Right forelimb (tissue), 1 donor: ENCODE measurements around the gene TMPRSS4.

Experiments
- DNase-seq: peaks from one replicate; pipeline ENCODE4 v3.0.0-alpha.2; 2018

TMPRSS4 gene

GRCh38 chr11:118157186-118157895, 80.5 kb downstream of the TMPRSS4 start:
- DNase-seq, result no peak

DNA sequence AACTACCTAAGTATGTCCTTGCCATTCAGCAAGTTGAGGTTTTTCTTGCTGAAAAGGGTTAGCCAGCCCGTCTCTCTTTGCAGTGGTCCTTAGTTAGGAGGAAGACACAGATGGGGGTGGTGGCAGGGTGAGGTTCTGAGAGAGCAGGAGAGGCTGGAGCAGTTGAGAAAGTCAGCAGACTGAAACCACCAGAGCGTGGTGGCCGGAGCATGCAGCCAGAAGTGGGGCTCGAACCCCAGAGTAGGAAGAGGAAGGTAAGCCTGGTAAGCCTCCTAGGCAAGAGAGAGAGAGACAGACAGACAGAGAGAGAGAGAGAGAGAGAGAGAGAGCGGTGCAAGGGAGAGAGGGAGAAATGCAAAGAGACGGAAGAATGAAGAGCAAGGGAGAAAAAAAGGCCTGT, 84.9 kb downstream of the TMPRSS4 start:
- no peak for DNase-seq

DNA sequence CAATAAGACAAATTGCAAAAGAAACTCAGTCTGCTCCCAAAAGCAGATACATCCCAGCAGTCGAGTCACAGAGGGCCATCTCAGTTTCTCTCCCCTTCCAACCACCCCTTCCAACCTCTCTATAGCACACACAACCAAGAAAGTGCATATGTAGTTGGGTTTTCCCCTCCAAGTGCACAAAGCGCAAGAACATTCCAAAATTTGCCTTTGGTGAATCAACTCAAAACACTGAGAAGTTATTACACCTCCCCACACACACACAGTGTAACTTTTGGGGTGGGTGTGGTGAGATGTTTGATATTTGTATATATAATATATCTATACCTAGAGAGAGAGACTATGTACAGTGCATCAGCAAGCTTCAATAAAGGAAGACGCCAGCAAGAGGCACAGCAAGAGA, 86.0 kb downstream of the TMPRSS4 start:
- DNase-seq, result no peak

DNA sequence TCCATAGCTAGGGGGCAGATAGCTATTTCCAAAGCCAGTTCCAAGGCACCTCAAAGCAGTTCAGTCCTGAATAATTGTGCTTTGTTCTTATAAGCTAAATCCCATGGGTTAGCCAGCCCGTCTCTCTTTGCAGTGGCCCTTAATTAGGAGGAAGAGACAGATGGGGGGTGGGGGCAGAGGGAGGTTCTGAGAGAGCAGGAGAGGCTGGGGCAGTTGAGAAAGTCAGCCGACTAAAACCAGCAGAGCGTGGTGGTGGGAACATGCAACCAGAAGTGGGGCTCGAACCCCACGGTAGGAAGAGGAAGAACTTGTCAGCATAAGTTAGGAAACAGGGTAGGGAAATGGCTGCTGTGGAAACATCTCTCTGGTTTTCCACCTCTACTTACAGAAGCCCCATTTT, 86.6 kb downstream of the TMPRSS4 start:
- no peak for DNase-seq

- no peak for DNase-seq
Observed at GRCh38 chr11:118164885-118165284, 88.0 kb downstream of the TMPRSS4 start.

GRCh38 chr11:118166641-118167040, 89.8 kb downstream of the TMPRSS4 start:
- no peak for DNase-seq

- DNase-seq, result no peak
Observed at GRCh38 chr11:118167253-118167652, 90.4 kb downstream of the TMPRSS4 start.

DNA sequence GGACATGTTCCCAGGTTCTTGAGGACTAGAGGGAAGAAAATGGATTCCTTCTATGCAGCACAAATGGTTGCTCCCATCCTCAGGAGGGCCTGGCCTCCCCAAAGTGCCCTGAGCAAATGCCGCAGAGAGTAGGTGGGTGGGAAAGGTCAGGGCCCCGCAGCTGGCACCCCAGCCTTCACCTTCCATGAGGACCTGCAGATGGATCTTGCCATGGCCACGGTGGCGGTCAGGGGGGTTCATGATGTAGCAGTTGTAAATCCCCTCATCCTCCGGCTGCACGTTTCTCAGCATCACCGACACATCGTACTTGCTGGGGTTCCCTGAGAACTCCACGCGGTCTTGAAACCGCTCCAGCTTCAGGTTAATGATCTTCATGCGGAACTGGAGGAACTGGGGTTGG, 91.0 kb downstream of the TMPRSS4 start:
- no peak for DNase-seq

DNA sequence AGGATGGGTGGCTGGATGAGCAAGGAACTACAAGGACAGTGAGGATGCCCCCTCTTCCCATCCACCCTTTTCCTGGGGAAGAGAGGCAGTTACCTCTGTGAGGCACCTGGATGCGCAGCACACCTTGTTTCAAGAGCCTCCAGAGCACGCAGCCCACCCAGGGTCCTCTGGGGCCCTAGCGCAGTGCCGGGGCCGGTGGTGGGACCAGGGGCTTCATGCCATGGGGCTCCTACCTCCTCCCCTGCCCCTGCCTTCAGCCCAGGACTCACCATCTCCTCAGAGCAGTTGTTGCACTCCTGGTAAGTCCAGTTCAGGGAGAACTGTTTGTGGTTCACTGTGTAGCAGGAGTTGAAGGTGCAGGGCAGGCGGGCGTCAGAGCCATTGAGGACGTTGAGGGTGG, 91.4 kb downstream of the TMPRSS4 start:
- no peak for DNase-seq

DNA sequence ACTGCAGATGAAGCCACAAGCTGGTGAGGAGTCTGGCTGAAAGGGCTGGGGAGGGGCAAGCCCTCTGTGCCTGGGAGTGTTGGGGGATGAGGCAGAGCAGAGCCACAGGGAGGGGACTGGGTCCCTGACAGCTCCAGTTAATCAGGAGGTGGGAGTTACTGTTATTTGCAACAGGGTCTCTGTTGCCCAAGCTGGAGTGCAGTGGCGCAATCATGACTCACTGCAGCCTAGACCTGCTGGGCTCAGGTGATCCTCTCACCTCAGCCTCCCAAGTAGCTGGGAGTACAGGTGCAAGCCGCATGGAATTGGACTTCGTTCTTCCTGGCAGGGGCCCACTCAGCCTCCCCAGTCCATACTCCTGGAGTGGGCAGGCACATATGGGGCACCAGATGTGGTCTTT, 91.9 kb downstream of the TMPRSS4 start:
- no peak for DNase-seq

DNA sequence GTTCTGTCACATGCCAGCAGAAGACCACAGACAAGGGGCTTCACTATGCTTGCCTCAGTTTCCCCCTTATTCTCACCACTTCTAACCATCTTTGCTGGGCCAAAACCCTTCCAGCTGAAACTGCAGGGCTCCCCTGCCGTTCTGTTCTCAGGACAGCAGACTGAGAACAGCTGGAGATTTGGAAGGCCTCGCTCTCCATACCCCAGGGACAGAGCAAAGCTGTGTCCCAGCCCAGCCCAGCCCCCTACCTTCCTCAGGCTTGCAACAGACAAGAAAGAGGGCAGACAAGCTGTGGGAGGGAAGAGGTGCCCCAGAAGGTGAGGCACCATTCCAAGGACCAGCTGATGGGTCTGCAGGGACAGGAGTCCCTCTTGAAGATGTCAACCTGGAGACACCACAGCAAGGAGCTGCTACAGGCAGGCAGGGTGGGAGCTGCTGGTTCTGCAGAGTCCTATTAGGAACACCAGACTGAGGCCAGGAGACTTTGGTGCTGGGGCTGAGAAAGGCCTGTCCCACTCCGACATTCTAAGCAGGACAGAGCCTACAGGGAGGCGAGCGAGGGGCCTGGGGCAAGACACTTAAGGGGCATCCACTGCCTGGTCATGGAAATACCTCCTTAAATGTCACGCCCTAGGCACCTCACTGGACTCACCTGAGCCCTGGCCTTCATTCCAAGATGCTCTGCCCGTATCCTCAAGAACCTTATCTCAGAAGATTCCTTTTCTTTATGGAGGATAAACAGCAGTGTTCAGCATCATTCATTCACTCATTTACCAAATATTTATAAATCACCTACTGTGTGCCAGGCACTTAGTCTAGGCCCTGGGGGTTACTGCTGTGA, 92.6 kb downstream of the TMPRSS4 start:
- no peak for DNase-seq

DNA sequence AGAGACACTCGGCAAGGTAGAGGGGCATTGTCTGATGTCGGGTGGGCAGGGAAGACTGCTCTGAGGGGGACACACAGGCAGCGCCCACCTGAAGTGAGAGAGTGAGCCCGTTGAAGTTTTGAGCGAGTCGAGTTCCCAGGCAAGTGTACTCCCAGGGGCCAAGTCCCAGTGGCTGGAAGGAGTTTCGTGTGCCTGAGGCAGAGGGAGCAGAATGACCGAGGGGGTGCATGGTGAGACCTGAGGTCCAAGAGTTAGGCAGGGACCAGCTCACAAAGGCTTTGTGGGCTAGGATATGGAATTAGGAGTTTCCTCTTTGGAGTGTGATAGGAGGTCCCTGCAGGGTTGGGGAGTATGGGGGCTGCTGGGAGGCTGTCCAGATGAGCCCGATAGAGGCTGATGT, 93.4 kb downstream of the TMPRSS4 start:
- no peak for DNase-seq

GRCh38 chr11:118170882-118171268, 94.0 kb downstream of the TMPRSS4 start:
- no peak for DNase-seq
